HEK293 (cell line): Measurements from ENCODE around the gene RGMA.

Experiments used
- CTCF ChIA-PET: fragments of 350-600 bp; formaldehyde crosslinking; extraction: SDS; loops from one replicate; lab custom pipeline; 2021; ENCODE audit warnings: antibody characterized with exemption; lab: Yijun Ruan, JAX
- POLR2A ChIA-PET: fragments of 300-600 bp; formaldehyde crosslinking; extraction: SDS; loops from one replicate; lab custom pipeline; 2020; ENCODE audit warnings: antibody characterized with exemption, inconsistent platforms; lab: Yijun Ruan, JAX
- H3K27ac ChIP-seq: fragments of 200-500 bp; sonication (Bioruptor generic); 2 replicates; pipeline ENCODE4 v1.5.1; 2014; ENCODE audit warnings: low read depth, low read length, control low read depth, inconsistent platforms; ENCODE audit errors: extremely low read depth
- H3K36me3 ChIP-seq, 2 experiments: fragments of 200-500 bp in 1 of 2; sonication (Bioruptor generic) in 1 of 2; 1 replicate in 1 of 2; 2 replicates in 1 of 2; pipeline ENCODE4 v1.5.1; 2014 to 2017; ENCODE audit warnings: inconsistent platforms in 2 of 2, low read length in 2 of 2; ENCODE audit not compliant: control insufficient read depth in 2 of 2, insufficient read depth in 1 of 2
- H3K4me1 ChIP-seq: fragments of 200-500 bp; sonication (Bioruptor generic); 2 replicates; pipeline ENCODE4 v1.5.1; 2014; ENCODE audit warnings: mild to moderate bottlenecking, low read length, inconsistent platforms; ENCODE audit not compliant: control insufficient read depth, insufficient read depth
- H3K4me3 ChIP-seq: 2 replicates; pipeline ENCODE4 v1.5.1; 2011; ENCODE audit warnings: low read depth, mild to moderate bottlenecking, control low read depth, low read length, moderate library complexity
- H3K9me3 ChIP-seq: fragments of 200-500 bp; sonication (Bioruptor generic); 2 replicates; pipeline ENCODE4 v1.5.1; 2014; ENCODE audit warnings: low read depth, low read length, inconsistent platforms; ENCODE audit not compliant: control insufficient read depth, insufficient read depth
- KLF9 ChIP-seq: fragments of 450-650 bp; formaldehyde crosslinking; IDR thresholded peaks from 2 replicates; pipeline ENCODE4 v1.5.1; 2016; ENCODE audit warnings: missing biosample characterization, missing genetic modification characterization, low read depth
- SP2 ChIP-seq: fragments of 450-650 bp; formaldehyde crosslinking; IDR thresholded peaks from 2 replicates; pipeline ENCODE4 v1.5.1; 2016; ENCODE audit warnings: missing biosample characterization, missing genetic modification characterization
- ZNF223 ChIP-seq: fragments of 450-650 bp; formaldehyde crosslinking; IDR thresholded peaks from 2 replicates; pipeline ENCODE4 v1.5.1; 2016; ENCODE audit warnings: missing biosample characterization, missing genetic modification characterization
- ZNF548 ChIP-seq: fragments of 450-650 bp; formaldehyde crosslinking; IDR thresholded peaks from 2 replicates; pipeline ENCODE4 v1.5.1; 2016; ENCODE audit warnings: missing biosample characterization, missing genetic modification characterization
- ZNF560 ChIP-seq: fragments of 450-650 bp; formaldehyde crosslinking; IDR thresholded peaks from 2 replicates; pipeline ENCODE4 v1.5.1; 2017; ENCODE audit warnings: missing biosample characterization, missing genetic modification characterization, borderline replicate concordance
- ZNF596 ChIP-seq: fragments of 450-650 bp; IDR thresholded peaks from 2 replicates; pipeline ENCODE4 v1.5.0; 2018; ENCODE audit warnings: missing biosample characterization, mild to moderate bottlenecking, missing genetic modification characterization, moderate library complexity
- ZNF610 ChIP-seq: fragments of 450-650 bp; formaldehyde crosslinking; IDR thresholded peaks from 2 replicates; pipeline ENCODE4 v1.5.1; 2016; ENCODE audit warnings: missing biosample characterization, missing genetic modification characterization, borderline replicate concordance
- ZNF624 ChIP-seq: fragments of 450-650 bp; formaldehyde crosslinking; IDR thresholded peaks from 2 replicates; pipeline ENCODE4 v1.5.1; 2017; ENCODE audit warnings: missing biosample characterization, missing genetic modification characterization
- ZNF654 ChIP-seq: fragments of 450-650 bp; formaldehyde crosslinking; IDR thresholded peaks from 2 replicates; pipeline ENCODE4 v1.5.1; 2016; ENCODE audit warnings: low read depth, missing biosample characterization, missing genetic modification characterization
- ZNF768 ChIP-seq: fragments of 450-650 bp; formaldehyde crosslinking; IDR thresholded peaks from 2 replicates; pipeline ENCODE4 v1.5.1; 2018; ENCODE audit warnings: missing biosample characterization, mild to moderate bottlenecking, missing genetic modification characterization
- TF ChIP-seq, protein P1 (sequence below): fragments of 450-650 bp; formaldehyde crosslinking; IDR thresholded peaks from 2 replicates; pipeline ENCODE4 v1.5.1; 2016; ENCODE audit warnings: missing biosample characterization, missing genetic modification characterization, borderline replicate concordance
- TF ChIP-seq, protein P2 (sequence below): fragments of 450-650 bp; formaldehyde crosslinking; IDR thresholded peaks from 2 replicates; pipeline ENCODE4 v1.5.1; 2017; ENCODE audit warnings: missing biosample characterization, missing genetic modification characterization
- TF ChIP-seq, protein P3 (sequence below): fragments of 450-650 bp; IDR thresholded peaks from 2 replicates; pipeline ENCODE4 v1.5.1; 2018; ENCODE audit warnings: missing biosample characterization, missing genetic modification characterization
- TF ChIP-seq, protein P4 (sequence below): fragments of 450-650 bp; formaldehyde crosslinking; conservative IDR thresholded peaks from 2 replicates; pipeline ENCODE4 v1.5.1; 2016; ENCODE audit warnings: low read depth, missing biosample characterization, missing genetic modification characterization

Gene RGMA

DNA sequence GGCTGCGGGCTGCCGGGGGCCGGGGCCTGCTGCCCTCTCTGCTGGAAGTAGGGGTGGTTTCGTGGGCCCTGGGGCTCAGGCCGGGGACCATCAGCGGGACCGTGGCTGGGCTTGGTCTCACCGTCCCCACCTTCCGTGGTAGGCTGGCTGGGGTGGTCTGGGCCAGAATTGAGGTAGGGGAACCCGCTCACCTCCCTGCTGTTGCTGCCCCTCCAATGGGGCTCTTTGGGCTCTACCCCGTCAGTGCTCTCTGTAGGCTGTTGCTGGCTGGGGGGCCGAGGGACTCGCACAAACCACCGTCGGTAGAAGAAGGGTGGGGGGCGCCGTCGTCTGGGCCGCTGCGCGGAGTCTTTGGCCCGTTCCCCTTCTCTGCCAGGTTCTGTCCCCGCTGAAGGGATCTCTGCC, 23.4 kb downstream of the RGMA start:
- Histone ChIP-seq H3K27ac (no peak overlapping the region), H3K4me1 (peaks cover 42% of the 10 kb centered on the region), H3K9me3 (no peaks in the 10 kb centered on the region), H3K4me3 (no peak overlapping the region), H3K36me3 (peaks cover 6 to 22% of the 10 kb centered on the region in 2 experiments; a peak in 2 of 3 replicates)
- TF ChIP-seq ZNF768 (tag by site-specific recombination): no peak
- no peak for TF ChIP-seq ZNF548 (tag by site-specific recombination)
- TF ChIP-seq, protein P1, sequence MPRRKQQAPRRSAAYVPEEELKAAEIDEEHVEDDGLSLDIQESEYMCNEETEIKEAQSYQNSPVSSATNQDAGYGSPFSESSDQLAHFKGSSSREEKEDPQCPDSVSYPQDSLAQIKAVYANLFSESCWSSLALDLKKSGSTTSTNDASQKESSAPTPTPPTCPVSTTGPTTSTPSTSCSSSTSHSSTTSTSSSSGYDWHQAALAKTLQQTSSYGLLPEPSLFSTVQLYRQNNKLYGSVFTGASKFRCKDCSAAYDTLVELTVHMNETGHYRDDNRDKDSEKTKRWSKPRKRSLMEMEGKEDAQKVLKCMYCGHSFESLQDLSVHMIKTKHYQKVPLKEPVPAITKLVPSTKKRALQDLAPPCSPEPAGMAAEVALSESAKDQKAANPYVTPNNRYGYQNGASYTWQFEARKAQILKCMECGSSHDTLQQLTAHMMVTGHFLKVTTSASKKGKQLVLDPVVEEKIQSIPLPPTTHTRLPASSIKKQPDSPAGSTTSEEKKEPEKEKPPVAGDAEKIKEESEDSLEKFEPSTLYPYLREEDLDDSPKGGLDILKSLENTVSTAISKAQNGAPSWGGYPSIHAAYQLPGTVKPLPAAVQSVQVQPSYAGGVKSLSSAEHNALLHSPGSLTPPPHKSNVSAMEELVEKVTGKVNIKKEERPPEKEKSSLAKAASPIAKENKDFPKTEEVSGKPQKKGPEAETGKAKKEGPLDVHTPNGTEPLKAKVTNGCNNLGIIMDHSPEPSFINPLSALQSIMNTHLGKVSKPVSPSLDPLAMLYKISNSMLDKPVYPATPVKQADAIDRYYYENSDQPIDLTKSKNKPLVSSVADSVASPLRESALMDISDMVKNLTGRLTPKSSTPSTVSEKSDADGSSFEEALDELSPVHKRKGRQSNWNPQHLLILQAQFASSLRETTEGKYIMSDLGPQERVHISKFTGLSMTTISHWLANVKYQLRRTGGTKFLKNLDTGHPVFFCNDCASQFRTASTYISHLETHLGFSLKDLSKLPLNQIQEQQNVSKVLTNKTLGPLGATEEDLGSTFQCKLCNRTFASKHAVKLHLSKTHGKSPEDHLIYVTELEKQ: no peak
- no peak for TF ChIP-seq ZNF560 (tag by site-specific recombination)
- TF ChIP-seq ZNF654: no peak
- TF ChIP-seq, protein P2, sequence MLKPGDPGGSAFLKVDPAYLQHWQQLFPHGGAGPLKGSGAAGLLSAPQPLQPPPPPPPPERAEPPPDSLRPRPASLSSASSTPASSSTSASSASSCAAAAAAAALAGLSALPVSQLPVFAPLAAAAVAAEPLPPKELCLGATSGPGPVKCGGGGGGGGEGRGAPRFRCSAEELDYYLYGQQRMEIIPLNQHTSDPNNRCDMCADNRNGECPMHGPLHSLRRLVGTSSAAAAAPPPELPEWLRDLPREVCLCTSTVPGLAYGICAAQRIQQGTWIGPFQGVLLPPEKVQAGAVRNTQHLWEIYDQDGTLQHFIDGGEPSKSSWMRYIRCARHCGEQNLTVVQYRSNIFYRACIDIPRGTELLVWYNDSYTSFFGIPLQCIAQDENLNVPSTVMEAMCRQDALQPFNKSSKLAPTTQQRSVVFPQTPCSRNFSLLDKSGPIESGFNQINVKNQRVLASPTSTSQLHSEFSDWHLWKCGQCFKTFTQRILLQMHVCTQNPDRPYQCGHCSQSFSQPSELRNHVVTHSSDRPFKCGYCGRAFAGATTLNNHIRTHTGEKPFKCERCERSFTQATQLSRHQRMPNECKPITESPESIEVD (tag by site-specific recombination): no peak
- TF ChIP-seq, protein P3, sequence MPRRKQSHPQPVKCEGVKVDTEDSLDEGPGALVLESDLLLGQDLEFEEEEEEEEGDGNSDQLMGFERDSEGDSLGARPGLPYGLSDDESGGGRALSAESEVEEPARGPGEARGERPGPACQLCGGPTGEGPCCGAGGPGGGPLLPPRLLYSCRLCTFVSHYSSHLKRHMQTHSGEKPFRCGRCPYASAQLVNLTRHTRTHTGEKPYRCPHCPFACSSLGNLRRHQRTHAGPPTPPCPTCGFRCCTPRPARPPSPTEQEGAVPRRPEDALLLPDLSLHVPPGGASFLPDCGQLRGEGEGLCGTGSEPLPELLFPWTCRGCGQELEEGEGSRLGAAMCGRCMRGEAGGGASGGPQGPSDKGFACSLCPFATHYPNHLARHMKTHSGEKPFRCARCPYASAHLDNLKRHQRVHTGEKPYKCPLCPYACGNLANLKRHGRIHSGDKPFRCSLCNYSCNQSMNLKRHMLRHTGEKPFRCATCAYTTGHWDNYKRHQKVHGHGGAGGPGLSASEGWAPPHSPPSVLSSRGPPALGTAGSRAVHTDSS (tag by site-specific recombination): no peak
- TF ChIP-seq, protein P4, sequence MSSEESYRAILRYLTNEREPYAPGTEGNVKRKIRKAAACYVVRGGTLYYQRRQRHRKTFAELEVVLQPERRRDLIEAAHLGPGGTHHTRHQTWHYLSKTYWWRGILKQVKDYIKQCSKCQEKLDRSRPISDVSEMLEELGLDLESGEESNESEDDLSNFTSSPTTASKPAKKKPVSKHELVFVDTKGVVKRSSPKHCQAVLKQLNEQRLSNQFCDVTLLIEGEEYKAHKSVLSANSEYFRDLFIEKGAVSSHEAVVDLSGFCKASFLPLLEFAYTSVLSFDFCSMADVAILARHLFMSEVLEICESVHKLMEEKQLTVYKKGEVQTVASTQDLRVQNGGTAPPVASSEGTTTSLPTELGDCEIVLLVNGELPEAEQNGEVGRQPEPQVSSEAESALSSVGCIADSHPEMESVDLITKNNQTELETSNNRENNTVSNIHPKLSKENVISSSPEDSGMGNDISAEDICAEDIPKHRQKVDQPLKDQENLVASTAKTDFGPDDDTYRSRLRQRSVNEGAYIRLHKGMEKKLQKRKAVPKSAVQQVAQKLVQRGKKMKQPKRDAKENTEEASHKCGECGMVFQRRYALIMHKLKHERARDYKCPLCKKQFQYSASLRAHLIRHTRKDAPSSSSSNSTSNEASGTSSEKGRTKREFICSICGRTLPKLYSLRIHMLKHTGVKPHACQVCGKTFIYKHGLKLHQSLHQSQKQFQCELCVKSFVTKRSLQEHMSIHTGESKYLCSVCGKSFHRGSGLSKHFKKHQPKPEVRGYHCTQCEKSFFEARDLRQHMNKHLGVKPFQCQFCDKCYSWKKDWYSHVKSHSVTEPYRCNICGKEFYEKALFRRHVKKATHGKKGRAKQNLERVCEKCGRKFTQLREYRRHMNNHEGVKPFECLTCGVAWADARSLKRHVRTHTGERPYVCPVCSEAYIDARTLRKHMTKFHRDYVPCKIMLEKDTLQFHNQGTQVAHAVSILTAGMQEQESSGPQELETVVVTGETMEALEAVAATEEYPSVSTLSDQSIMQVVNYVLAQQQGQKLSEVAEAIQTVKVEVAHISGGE: no peak
- no peak for TF ChIP-seq SP2 (tag by site-specific recombination)
- TF ChIP-seq KLF9 (tag by site-specific recombination): no peak
- no peak for TF ChIP-seq ZNF223 (tag by site-specific recombination)
- TF ChIP-seq ZNF624 (tag by site-specific recombination): no peak
- no peak for TF ChIP-seq ZNF610 (tag by site-specific recombination)
- TF ChIP-seq ZNF596 (tag by site-specific recombination): no peak
- ChIA-PET POLR2A (no interaction called here), CTCF (interaction anchor here (0.7 to 2.6 kb wide), 2 partner anchors 22 to 346 kb away, joined by 4 to 11 read pairs; no protein-coding TSS in a partner anchor)
